ENCODE measurements around the gene LSM10. TPM values are rescaled to one million over a fixed set of nuclear protein-coding genes. Genes with fewer than 3 reads are reported as not detected.

Gene LSM10
- total and polyA plus RNA-seq, 2 of the 4 experiments (the other 2 are of a cell fraction), result 11.7 to 78.9 TPM

DNA sequence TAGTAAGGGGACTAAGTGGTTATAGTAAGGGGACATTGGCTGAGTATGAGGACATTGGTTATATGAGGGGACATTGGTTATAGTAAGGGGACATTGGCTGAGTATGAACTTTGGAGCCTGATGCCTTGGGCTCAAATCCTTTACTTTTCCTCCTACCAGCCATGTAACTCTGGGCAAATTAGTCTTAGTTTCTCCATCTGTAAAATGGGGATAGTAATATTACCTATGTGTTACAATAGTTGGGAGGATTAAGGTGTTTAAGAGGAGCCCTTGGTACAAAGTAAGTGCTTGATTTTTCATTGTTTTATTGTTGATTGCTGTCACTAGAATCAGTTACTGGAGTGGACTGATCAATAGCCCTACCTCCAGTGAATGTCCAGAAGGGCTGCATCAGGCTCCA, 49.7 kb upstream of the LSM10 start:
- Histone ChIP-seq H2AK9ac (replicated peaks; ENCODE audit: low read depth, low read length, poor library complexity) (no peak overlapping the region), H3K9ac (ENCODE audit: low read depth, low read length) (no peak overlapping the region), H3K4ac (ENCODE audit: low read depth, low read length) (no peak overlapping the region), H2BK20ac (ENCODE audit: low read depth, low read length) (no peak overlapping the region), H4K5ac (ENCODE audit: low read depth, low read length) (no peak overlapping the region), H2AFZ (replicated peaks; ENCODE audit: low read length, poor library complexity) (no peak overlapping the region), H3K56ac (ENCODE audit: extremely low read depth, insufficient read depth, low read length) (no peak overlapping the region), H3K4me2 (ENCODE audit: low read depth, low read length) (no peak overlapping the region), H2BK120ac (ENCODE audit: low read depth, low read length) (no peak overlapping the region), H2AK5ac (ENCODE audit: low read depth, low read length) (no peak overlapping the region), H2BK5ac (ENCODE audit: low read depth, low read length, poor library complexity, severe bottlenecking) (no peak overlapping the region), H3K4me1 (ENCODE audit: control insufficient read depth, insufficient read depth, low read length) (peaks cover 2% of the 10 kb centered on the region; the same call in 1 of the 2 replicates), H2BK15ac (ENCODE audit: low read depth, low read length) (no peak overlapping the region), H4K20me1 (ENCODE audit: insufficient read depth, low read length) (no peaks in the 10 kb centered on the region), H3K27ac (ENCODE audit: insufficient read depth, low read length) (no peak overlapping the region), H4K8ac (ENCODE audit: low read depth in 2 of 2, low read length in 2 of 2) (no peak overlapping the region), H3K27me3 (ENCODE audit: control insufficient read depth, insufficient read depth, low read length) (no peaks in the 10 kb centered on the region), H3K23ac (ENCODE audit: low read depth, low read length) (no peak overlapping the region), H3K4me3 (ENCODE audit: insufficient read depth, low read depth, low read length) (no peak overlapping the region), H3K79me1 (ENCODE audit: low read depth in 1 of 2, low read length in 2 of 2) (peaks cover 0 to 11% of the 10 kb centered on the region in 2 experiments; a peak in 2 of 4 replicates), H3K14ac (replicated peaks; ENCODE audit: low read depth, low read length) (no peak overlapping the region), H3K9me1 (ENCODE audit: insufficient read depth, low read length) (no peaks in the 10 kb centered on the region), H3K18ac (ENCODE audit: low read depth, low read length) (no peak overlapping the region), H3K9me3 (ENCODE audit: control insufficient read depth, insufficient read depth, low read length) (no peaks in the 10 kb centered on the region), H3K36me3 (ENCODE audit: control insufficient read depth, insufficient read depth, low read length) (no peaks in the 10 kb centered on the region), H4K91ac (ENCODE audit: insufficient read depth, low read depth, low read length) (no peak overlapping the region)
- intact Hi-C loops (cut with micrococcal nuclease), result no loop called here
- dilution Hi-C loops (cut with HindIII; ENCODE audit: low sequenced_read_pairs, unreplicated experiment), result no loop called here
- DNase-seq, result no peak
- no peak for TF ChIP-seq POLR2A (IDR thresholded peaks at IDR 0.05; ENCODE audit: low read depth, low read length)
- TF ChIP-seq NFE2L2 (IDR thresholded peaks at IDR 0.05; ENCODE audit: low read depth, low read length), result no peak
- no peak for TF ChIP-seq MXI1 (IDR thresholded peaks at IDR 0.05; ENCODE audit: borderline replicate concordance, low read depth, low read length)
- TF ChIP-seq CEBPB (IDR thresholded peaks at IDR 0.05; ENCODE audit: low read depth, low read length), result no peak
- TF ChIP-seq, protein P1, sequence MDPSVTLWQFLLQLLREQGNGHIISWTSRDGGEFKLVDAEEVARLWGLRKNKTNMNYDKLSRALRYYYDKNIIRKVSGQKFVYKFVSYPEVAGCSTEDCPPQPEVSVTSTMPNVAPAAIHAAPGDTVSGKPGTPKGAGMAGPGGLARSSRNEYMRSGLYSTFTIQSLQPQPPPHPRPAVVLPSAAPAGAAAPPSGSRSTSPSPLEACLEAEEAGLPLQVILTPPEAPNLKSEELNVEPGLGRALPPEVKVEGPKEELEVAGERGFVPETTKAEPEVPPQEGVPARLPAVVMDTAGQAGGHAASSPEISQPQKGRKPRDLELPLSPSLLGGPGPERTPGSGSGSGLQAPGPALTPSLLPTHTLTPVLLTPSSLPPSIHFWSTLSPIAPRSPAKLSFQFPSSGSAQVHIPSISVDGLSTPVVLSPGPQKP (IDR thresholded peaks at IDR 0.05; ENCODE audit: borderline replicate concordance, low read depth, low read length), result no peak
- no peak for TF ChIP-seq MAFK (IDR thresholded peaks at IDR 0.05; ENCODE audit: low read depth, low read length)
- no peak for TF ChIP-seq RAD21 (IDR thresholded peaks at IDR 0.05; ENCODE audit: low read length)
- TF ChIP-seq FOS (IDR thresholded peaks at IDR 0.05; ENCODE audit: low read depth, low read length), result no peak
- TF ChIP-seq, protein P2, sequence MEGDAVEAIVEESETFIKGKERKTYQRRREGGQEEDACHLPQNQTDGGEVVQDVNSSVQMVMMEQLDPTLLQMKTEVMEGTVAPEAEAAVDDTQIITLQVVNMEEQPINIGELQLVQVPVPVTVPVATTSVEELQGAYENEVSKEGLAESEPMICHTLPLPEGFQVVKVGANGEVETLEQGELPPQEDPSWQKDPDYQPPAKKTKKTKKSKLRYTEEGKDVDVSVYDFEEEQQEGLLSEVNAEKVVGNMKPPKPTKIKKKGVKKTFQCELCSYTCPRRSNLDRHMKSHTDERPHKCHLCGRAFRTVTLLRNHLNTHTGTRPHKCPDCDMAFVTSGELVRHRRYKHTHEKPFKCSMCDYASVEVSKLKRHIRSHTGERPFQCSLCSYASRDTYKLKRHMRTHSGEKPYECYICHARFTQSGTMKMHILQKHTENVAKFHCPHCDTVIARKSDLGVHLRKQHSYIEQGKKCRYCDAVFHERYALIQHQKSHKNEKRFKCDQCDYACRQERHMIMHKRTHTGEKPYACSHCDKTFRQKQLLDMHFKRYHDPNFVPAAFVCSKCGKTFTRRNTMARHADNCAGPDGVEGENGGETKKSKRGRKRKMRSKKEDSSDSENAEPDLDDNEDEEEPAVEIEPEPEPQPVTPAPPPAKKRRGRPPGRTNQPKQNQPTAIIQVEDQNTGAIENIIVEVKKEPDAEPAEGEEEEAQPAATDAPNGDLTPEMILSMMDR (conservative IDR thresholded peaks at IDR 0.05; ENCODE audit: low read depth, low read length), result no peak
- ChIA-PET POLR2A (ENCODE audit: unreplicated experiment) (no interaction called here), CTCF (no interaction called here)
- no TSS peak for BruUV-seq (replicated peaks)
- ATAC-seq (ENCODE audit: low read depth), result no peak
- in situ Hi-C loops (cut with MboI; ENCODE audit: low sequenced_read_pairs), result no loop called here
